ENCODE data around the gene OPCML. TPM values are rescaled to one million over a fixed set of nuclear protein-coding genes. Genes with fewer than 3 reads are reported as not detected.
A peak's percentile ranks its signal among the peaks of the same experiment; 100 is the strongest.

OPCML gene
- total and polyA plus RNA-seq, 2 of the 13 experiments (the other 11 are each of a cell fraction or from before 2014, with no cell fraction given) = not detected

- ATAC-seq (no peak), FAIRE-seq (no peak), DNase-seq (ENCODE audit: low spot score) (peak; percentile 7)
- TF ChIP-seq FOSL2 (CRISPR knock-in tag; IDR thresholded peaks at IDR 0.05) (peak; percentile 91), FOXA3 (CRISPR knock-in tag; IDR thresholded peaks at IDR 0.05) (peak; percentile 82), RARA (CRISPR knock-in tag; IDR thresholded peaks at IDR 0.05) (0 out of 2 replicates have a peak, but pooled peaks have one; percentile 24), E2F2 (CRISPR knock-in tag; IDR thresholded peaks at IDR 0.05; ENCODE audit: borderline replicate concordance) (no peak), FOSL1 (CRISPR knock-in tag; IDR thresholded peaks at IDR 0.05; ENCODE audit: borderline replicate concordance) (peak; percentile 67; the same call in 1 of the 2 replicates), PHF8 (CRISPR knock-in tag; IDR thresholded peaks at IDR 0.05) (no peak), MEIS2 (CRISPR knock-in tag; IDR thresholded peaks at IDR 0.05) (no peak), FOXA1 (IDR thresholded peaks at IDR 0.05) (no peak), FOXA1 (CRISPR knock-in tag; IDR thresholded peaks at IDR 0.05) (peak; percentile 28; the same call in 1 of the 2 replicates), JUND (CRISPR knock-in tag; IDR thresholded peaks at IDR 0.05) (peak; percentile 59; the same call in 1 of the 2 replicates), ZNF841 (CRISPR knock-in tag; IDR thresholded peaks at IDR 0.05; ENCODE audit: borderline replicate concordance) (no peak), ZSCAN25 (CRISPR knock-in tag; IDR thresholded peaks at IDR 0.05) (no peak)
- TF ChIP-seq, protein P1, sequence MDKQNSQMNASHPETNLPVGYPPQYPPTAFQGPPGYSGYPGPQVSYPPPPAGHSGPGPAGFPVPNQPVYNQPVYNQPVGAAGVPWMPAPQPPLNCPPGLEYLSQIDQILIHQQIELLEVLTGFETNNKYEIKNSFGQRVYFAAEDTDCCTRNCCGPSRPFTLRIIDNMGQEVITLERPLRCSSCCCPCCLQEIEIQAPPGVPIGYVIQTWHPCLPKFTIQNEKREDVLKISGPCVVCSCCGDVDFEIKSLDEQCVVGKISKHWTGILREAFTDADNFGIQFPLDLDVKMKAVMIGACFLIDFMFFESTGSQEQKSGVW (CRISPR knock-in tag; IDR thresholded peaks at IDR 0.05; ENCODE audit: borderline replicate concordance) = no peak
- no peak overlapping the region for H2AFZ ChIP-seq (ENCODE audit: low read length)
- ChIA-PET POLR2A (no interaction called here), CTCF (ENCODE audit: low intra/inter-chr PET ratio, low total read pairs) (no interaction called here)
- intact Hi-C loops (cut with micrococcal nuclease; ENCODE audit: unreplicated experiment) = no loop called here
- no peaks in the 10 kb centered on the region for H3K9me3 ChIP-seq (ENCODE audit: low read length)
- in situ Hi-C loops (cut with HindIII; ENCODE audit: extremely low pct_ligation_motif_present, low pct_unique_long_range_greater_than_20kb) = no loop called here
- H3K4me3 ChIP-seq (replicated peaks in 1 of 3; ENCODE audit: insufficient read depth in 1 of 3, low read depth in 2 of 3, low read length in 3 of 3) = no peak overlapping the region
- H3K4me1 ChIP-seq (ENCODE audit: insufficient read depth, low read length) = no peaks in the 10 kb centered on the region
- H3K36me3 ChIP-seq (replicated peaks in 1 of 2; ENCODE audit: control insufficient read depth in 1 of 2, insufficient read depth in 2 of 2, low read length in 2 of 2) = no peaks in the 10 kb centered on the region
- H3K4me2 ChIP-seq (ENCODE audit: low read depth, low read length) = no peak overlapping the region
- no peaks in the 10 kb centered on the region for H4K20me1 ChIP-seq (ENCODE audit: insufficient read depth, low read length)
- no peak overlapping the region for H3K27ac ChIP-seq (ENCODE audit: extremely low read length, insufficient read depth, low read length)
- no TSS peak for BruUV-seq (replicated peaks)
- no peak overlapping the region for H3K9ac ChIP-seq (ENCODE audit: insufficient read depth, low read depth, low read length)
- H3K79me2 ChIP-seq (ENCODE audit: insufficient read depth, low read length) = no peaks in the 10 kb centered on the region
- 1% methylated on average over 4 of the region's 4 CpGs for WGBS (ENCODE audit: low lambda C conversion rate)
- H3K27me3 ChIP-seq (ENCODE audit: control insufficient read depth in 1 of 2, insufficient read depth in 2 of 2, low read length in 2 of 2) = no peaks in the 10 kb centered on the region
Measured at GRCh38 chr11:132969892-132970291, 562.4 kb downstream of the OPCML start.

All from HepG2 (cell line).